ENCODE data around the gene CCSER1. TPM values are rescaled to one million over a fixed set of nuclear protein-coding genes. Genes with fewer than 3 reads are reported as not detected.

CCSER1 gene
- total and polyA plus RNA-seq, 9 donors = 0.21 to 8.3 (median 3.2) TPM

GRCh38 chr4:90852237-90852636, 725.0 kb downstream of the CCSER1 start:
- TF ChIP-seq, protein P1, sequence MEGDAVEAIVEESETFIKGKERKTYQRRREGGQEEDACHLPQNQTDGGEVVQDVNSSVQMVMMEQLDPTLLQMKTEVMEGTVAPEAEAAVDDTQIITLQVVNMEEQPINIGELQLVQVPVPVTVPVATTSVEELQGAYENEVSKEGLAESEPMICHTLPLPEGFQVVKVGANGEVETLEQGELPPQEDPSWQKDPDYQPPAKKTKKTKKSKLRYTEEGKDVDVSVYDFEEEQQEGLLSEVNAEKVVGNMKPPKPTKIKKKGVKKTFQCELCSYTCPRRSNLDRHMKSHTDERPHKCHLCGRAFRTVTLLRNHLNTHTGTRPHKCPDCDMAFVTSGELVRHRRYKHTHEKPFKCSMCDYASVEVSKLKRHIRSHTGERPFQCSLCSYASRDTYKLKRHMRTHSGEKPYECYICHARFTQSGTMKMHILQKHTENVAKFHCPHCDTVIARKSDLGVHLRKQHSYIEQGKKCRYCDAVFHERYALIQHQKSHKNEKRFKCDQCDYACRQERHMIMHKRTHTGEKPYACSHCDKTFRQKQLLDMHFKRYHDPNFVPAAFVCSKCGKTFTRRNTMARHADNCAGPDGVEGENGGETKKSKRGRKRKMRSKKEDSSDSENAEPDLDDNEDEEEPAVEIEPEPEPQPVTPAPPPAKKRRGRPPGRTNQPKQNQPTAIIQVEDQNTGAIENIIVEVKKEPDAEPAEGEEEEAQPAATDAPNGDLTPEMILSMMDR (IDR thresholded peaks at IDR 0.05) = no peak
- TF ChIP-seq POLR2A (IDR thresholded peaks at IDR 0.05) (no peak), EP300 (IDR thresholded peaks at IDR 0.05) (no peak)
- no peaks in the 10 kb centered on the region for H3K4me1 ChIP-seq (ENCODE audit: insufficient read depth)
- no peak overlapping the region for H3K4me3 ChIP-seq
- no peaks in the 10 kb centered on the region for H3K36me3 ChIP-seq
- H3K27me3 ChIP-seq = no peaks in the 10 kb centered on the region
- no peak for DNase-seq
- 53 to 61% (median 58%) methylated on average over 4 of the region's 4 CpGs for WGBS, 3 donors
- H3K27ac ChIP-seq = no peak overlapping the region
- no peaks in the 10 kb centered on the region for H3K9me3 ChIP-seq
- intact Hi-C loops (cut with DNase I) = no loop called here

DNA sequence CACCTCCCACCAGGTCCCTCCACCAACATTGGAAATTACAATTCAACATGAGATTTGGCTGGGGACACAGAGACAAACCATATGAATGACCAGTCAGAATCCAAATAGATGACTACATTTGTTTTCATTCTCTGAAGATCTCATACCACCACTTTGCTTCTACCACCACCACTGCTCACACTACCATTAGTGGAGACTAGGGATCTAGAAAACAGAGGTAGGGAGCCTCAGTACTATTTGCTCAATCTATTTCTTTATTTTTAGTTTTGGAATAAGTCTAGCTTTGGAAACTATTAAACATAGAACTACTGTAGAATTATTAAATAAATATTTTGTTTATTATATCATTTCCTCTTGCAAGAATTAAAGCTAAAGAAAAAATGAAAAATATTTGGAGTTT, 727.9 kb downstream of the CCSER1 start:
- Histone ChIP-seq H3K9me3 (no peaks in the 10 kb centered on the region), H3K4me3 (no peak overlapping the region), H3K36me3 (no peaks in the 10 kb centered on the region), H3K4me1 (ENCODE audit: insufficient read depth) (no peaks in the 10 kb centered on the region), H3K27ac (no peak overlapping the region), H3K27me3 (no peaks in the 10 kb centered on the region)
- DNase-seq = no peak
- intact Hi-C loops (cut with DNase I) = no loop called here
- TF ChIP-seq, protein P1 (IDR thresholded peaks at IDR 0.05) = no peak
- TF ChIP-seq EP300 (IDR thresholded peaks at IDR 0.05) (no peak), POLR2A (IDR thresholded peaks at IDR 0.05) (no peak)

DNA sequence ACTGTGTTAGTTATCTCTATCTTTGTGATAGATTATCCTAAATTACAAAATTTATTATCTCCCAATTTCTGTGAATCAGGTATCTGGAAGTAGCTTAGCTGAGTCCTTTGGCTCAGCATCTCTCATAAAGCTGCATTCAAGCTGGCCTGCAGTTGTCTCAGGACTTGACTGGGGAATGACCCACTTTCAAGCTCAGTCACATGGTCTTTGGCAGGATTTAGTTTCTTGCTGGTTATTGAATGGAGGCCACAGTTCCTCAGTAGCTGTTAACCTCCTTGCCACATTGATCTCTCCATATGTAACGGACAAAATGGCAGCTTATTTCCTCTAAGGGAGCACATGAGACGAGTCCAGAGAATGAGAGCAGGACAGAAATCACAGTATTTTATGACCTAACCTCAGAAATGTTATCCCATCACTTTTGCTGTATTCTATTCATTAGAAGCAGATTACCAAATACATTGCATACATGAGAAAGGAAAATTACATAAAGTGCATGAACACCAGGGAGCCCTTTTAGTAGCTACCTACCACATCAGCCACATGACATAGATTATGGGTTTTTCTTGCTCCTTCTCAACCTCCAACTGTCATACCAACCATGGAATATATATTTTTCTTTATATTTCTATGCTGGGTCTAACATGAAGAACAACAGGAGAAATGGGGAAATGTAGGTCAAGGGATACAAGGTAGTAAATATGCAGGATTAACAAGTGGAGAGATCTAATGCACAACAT, 730.1 kb downstream of the CCSER1 start:
- no peaks in the 10 kb centered on the region for H3K36me3 ChIP-seq
- WGBS, 3 donors = 86 to 98% (median 97%) methylated on average over 2 of the region's 2 CpGs
- no peak for DNase-seq
- no peaks in the 10 kb centered on the region for H3K4me1 ChIP-seq (ENCODE audit: insufficient read depth)
- TF ChIP-seq POLR2A (IDR thresholded peaks at IDR 0.05) (no peak), EP300 (IDR thresholded peaks at IDR 0.05) (no peak)
- TF ChIP-seq, protein P1 (IDR thresholded peaks at IDR 0.05) = no peak
- H3K4me3 ChIP-seq = no peak overlapping the region
- H3K9me3 ChIP-seq = no peaks in the 10 kb centered on the region
- intact Hi-C loops (cut with DNase I) = no loop called here
- H3K27ac ChIP-seq = no peak overlapping the region
- H3K27me3 ChIP-seq = no peaks in the 10 kb centered on the region

DNA sequence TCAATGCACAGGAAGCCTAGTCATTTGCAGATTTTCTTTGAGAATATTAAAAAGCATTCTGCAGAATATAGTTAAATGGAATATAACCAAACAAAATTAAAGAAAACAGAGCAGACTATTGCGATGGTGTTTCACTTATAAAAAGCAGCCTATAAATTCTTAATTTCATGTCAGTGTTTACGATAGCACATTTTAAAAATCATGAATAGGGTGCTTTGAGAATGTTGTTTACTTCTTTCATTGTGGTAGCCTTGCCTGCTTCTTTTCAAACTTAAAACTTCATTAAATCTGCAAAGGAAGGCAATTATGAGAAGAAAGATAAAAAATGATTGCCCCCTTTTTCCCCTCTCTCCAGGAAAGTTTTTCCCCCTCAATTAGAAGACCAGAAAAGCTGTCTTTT, 748.6 kb downstream of the CCSER1 start:
- H3K4me3 ChIP-seq = no peak overlapping the region
- DNase-seq = no peak
- no peaks in the 10 kb centered on the region for H3K27me3 ChIP-seq
- intact Hi-C loops (cut with DNase I) = no loop called here
- no peak overlapping the region for H3K27ac ChIP-seq
- WGBS, 3 donors = 90 to 97% (median 91%) methylated on average over 2 of the region's 2 CpGs
- no peaks in the 10 kb centered on the region for H3K36me3 ChIP-seq
- no peaks in the 10 kb centered on the region for H3K4me1 ChIP-seq (ENCODE audit: insufficient read depth)
- TF ChIP-seq POLR2A (IDR thresholded peaks at IDR 0.05) (no peak), EP300 (IDR thresholded peaks at IDR 0.05) (no peak)
- TF ChIP-seq, protein P1 (IDR thresholded peaks at IDR 0.05) = no peak
- H3K9me3 ChIP-seq = no peaks in the 10 kb centered on the region
